NCI-H446 treated with DMSO at 0.1 percent for 48 hours (cell line): Measurements from ENCODE around the gene ASAP2.

Source experiments
- DNase-seq: peaks from one replicate; lab custom pipeline; 2025; lab: John Stamatoyannopoulos, UW

The ASAP2 gene

GRCh38 chr2:9347411-9347881 lies 140.8 kb downstream of the ASAP2 start:
- no peak for DNase-seq

DNA sequence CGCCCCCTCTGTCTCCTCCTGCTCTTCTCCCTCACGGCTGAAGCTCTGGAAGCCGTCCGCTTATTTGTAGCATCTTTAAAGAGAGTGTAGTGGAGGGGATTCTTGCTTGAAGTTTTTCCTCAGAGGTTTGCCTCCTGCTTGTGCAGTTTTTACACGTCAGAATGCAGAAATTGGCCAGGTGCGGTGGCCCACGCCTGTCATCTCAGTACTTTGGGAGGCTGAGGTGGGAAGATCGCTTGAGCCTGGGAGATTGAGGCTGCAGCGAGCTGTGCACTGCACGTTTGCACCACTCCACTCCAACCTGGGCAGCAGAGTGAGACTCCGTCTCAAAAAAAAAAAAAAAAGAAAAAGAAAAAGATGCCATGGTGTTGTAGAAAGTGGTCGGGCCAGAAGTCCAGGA lies 147.7 kb downstream of the ASAP2 start:
- no peak for DNase-seq

- no peak for DNase-seq
Measured at GRCh38 chr2:9355270-9355669, 148.7 kb downstream of the ASAP2 start.

- DNase-seq: no peak
Measured at GRCh38 chr2:9355716-9356115, 149.1 kb downstream of the ASAP2 start.

- DNase-seq: no peak
Measured at GRCh38 chr2:9356261-9356660, 149.6 kb downstream of the ASAP2 start.

GRCh38 chr2:9358846-9359245 lies 152.2 kb downstream of the ASAP2 start:
- DNase-seq: no peak

DNA sequence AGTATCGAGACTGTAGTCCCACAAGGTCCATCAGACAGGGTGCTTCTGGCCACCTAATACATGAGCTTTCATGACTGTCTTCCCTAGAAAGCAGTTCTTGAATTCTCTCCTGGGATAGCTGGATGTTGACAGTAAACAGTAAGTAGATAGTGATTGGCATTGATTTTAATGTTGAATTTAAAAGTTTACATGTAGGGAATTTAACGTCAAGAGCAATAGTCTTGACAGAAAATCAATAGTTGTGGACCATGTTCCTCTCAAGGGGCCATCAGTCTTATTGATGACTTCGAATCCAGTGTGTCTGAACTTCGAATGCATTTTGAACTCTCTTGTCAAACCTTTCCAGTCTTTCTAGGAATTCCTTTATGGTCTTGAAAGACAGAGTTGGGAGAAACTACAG lies 152.9 kb downstream of the ASAP2 start:
- no peak for DNase-seq

DNA sequence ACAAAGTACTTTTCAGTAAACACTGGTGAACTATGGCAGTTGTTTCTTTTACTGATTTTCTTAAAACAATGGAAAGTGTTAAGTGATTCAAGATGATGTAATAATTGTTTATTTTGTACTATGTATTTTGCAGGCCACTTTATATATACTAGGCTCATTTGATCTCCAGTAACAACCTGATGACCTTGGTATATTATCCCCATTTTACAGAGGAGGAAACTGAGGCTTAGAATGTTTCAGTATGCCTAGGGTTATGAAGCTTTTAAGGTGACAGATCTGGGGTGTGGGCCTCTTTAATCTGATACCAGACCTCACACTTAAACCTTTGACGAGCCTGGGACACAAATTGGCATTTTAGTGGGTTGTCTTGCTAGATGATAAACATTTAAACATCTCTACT lies 153.5 kb downstream of the ASAP2 start:
- no peak for DNase-seq

DNA sequence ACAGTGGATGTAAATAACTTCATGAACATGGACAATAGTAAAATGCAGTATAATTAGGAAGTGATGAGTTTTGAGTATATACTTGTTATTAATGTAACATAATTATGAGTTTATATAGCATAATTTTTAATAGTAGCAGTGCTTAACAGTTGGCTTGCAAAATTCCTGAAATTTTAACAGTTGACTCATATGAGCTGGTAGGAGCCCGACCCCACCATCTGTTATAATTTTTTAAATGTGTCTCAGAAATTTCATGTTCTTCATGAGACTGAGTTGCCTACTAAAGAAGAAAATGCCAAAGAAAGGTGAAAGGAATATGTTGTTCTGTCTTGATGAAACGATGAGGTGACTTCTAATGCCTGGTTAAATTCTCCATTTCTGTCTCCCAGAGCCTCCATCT lies 154.1 kb downstream of the ASAP2 start:
- DNase-seq: no peak

DNA sequence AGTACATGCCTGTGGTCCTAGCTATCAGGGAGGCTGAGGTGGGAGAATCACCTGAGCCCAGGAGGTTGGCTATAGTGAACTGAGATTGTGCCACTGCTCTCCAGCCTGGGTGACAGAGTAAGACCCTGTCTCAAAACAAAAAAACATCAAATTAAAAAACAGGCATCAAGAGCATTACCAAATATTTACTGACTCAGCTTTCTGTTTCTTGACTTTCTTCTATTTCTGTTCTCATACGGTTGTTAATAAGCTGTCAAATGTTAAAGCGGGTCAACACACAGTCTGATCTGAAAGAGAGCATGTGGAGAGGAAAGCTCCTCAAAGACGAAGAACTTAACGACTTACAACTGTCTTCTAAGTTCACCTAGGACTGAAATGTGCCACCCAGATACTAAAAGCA lies 157.8 kb downstream of the ASAP2 start:
- DNase-seq: no peak

DNA sequence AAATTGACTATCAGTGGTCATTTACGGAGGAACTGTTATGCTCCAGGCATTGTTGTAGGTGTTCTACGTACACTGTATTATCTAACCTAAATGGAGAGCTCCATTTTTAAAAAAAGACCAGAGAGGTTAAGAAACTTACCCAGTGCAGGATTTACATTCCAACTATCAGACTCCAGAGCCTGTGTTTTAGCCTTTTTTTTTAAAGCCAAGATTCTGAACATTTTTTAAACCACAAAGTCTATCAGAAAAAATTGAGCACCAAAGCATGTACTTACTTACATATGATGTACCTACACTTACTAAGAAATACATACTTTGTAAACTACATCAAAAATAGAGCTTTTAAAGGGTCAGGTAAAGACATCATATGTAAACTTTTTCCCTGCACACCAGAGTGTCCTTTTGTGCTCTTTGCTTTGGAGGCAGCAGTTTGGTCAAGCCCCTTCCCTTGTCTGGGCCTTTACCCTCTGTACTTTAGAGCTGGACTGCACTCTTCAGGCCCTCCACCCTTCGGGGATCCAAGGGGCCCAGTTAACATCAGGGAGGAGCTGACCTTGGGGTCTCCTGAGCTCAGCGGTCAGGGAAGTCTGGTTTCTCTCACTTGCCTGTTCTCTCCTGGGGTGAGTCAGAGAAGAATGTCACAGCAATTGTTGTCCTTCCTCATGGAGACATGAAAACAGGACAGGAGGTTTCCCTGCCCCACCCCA lies 158.3 kb downstream of the ASAP2 start:
- no peak for DNase-seq

DNA sequence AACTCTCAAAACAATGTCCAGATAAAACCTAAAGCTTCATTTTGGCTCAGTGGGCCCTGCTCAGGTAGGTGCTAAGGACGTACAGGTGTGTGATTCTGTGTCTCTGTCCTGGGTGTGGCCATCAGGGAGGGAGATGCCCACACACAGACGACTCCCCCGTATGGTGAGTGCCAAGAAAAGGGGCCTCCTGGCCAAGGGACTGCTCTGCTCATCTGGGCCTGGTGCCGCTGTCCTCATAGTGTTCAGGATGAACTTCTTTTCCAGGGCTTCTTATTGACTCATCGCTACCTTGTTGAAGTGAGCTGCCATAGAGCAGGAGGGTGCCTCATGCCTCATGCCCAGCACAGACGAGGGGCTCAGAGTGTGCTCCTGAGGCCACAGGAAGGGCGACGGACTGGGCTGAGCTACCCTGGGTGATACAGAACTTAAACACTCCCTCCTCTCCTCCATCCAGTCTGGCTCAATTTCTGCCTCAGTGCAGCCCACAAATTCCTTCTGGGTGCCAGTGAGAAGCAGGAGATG lies 158.9 kb downstream of the ASAP2 start:
- no peak for DNase-seq

DNA sequence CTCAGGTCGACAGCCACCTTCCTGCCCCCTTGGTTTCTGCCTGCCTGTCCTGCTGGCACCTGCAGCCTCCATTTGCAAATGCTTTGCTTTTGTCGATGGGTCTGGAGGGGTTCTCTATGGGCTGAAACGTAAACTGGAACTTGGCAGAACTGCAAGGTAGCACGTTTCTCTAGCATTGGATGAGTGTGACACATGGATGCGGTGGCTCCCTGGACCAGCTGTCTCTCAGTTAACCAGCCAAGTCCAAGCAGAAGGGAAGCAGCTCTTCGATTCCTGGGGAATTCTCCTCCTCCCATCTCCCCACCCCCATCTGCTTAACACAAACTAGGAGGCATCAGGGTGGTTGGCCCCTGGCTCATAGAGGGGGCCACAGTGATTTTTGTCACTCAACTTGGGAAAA lies 159.4 kb downstream of the ASAP2 start:
- peak; percentile 56 for DNase-seq

- no peak for DNase-seq
Measured at GRCh38 chr2:9370746-9371145, 164.1 kb downstream of the ASAP2 start.

DNA sequence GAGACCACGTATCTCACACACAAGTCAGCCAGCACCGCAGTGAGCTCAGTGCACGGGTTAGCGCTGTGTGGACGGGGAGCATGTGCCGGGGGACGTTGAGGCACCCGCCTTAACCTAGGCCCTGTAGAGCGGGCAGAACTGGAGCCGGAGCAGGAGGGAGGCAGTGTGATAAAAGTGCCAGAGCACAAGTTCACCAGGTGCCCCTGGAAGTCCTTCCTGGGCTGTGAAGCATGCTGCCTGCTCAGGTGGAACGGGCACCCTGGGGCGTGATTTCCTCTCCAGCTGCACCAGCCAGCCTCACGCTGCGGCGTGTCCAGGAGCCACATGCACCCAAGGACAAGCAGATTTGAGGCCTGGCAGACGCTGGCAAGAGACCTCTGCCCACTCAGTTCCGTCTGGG lies 166.4 kb downstream of the ASAP2 start:
- DNase-seq: no peak

DNA sequence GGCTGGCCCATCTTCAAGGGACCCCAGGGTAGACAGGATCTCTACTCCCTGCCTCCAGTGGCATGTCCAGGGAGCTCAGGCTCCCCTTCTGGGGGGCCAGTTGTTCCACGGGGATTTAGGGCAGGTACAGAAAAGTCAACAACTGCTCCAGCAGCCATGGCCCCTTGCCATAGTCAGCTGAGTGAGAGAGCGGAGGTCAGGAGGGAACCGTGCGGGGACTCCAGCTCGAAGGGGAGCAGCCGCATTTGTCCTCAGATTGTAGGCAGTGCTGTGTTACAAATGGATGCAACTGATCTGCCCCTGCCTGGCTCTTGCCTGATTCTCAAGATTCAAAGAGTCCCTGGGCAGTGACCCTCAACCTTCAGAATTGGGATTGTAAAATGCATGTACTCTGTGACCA lies 166.9 kb downstream of the ASAP2 start:
- no peak for DNase-seq

DNA sequence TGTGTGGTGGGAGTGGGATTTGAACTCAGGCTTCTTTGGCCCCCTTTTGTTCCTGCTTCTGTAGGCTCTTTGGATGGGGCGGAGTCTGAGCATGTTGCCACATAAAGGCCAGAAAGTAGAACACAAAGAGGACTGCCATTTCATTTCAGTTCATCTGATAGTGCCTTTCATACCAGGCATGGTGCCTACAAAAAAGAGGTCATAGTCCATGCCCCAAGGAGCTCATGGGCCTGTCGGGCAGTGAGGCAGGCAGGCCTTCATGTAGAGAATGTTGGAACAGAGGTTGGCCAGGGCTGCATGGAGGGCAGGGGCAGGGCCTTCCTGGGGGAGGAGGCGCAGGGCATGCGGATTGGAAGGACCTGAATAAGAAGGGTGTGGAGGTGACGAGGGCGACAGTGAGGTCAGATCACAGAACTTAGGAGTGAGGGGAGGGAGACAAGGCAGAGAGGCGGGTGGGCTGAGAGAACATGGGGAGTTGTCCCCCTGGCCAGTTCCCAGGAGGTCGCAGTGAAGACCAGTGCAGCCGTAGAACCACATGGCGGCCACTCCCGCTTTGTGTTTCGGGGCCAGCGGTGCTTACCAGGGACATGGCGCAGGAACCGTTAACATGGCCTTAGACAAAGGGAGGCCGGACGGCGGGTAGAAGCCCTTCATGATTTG lies 167.6 kb downstream of the ASAP2 start:
- DNase-seq: no peak

GRCh38 chr2:9375857-9376428 lies 169.3 kb downstream of the ASAP2 start:
- DNase-seq: no peak

DNA sequence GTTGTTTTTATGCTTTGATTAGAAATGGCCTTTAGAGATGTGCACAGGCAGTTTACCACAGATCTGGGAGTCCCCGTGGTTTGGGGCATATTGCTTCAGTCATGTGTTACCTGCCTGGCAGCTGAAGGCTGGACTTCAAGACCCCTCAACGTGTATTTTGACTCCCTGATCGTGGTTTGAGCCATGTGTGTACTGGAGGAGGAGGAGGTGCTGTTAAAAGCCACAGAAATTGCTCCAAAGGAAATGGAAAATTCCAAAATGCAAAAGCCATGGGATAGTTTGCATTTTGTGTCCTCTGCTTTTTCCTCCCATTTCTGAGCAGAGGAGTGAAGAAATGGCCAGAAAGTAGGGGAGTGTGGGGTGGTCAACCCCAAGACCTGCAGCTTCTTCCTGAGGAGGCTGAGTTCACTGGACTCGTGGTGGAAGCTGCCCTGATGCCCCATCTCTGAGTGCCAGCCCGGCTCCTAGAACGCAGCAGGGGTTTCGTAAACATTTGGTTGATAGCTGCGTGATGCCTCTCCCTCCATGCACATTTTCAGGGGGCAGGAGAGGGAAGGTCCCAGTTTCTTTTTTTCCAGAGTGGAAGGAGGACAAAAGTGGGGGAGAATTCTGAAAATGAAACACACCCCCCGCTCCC lies 171.0 kb downstream of the ASAP2 start:
- no peak for DNase-seq

DNA sequence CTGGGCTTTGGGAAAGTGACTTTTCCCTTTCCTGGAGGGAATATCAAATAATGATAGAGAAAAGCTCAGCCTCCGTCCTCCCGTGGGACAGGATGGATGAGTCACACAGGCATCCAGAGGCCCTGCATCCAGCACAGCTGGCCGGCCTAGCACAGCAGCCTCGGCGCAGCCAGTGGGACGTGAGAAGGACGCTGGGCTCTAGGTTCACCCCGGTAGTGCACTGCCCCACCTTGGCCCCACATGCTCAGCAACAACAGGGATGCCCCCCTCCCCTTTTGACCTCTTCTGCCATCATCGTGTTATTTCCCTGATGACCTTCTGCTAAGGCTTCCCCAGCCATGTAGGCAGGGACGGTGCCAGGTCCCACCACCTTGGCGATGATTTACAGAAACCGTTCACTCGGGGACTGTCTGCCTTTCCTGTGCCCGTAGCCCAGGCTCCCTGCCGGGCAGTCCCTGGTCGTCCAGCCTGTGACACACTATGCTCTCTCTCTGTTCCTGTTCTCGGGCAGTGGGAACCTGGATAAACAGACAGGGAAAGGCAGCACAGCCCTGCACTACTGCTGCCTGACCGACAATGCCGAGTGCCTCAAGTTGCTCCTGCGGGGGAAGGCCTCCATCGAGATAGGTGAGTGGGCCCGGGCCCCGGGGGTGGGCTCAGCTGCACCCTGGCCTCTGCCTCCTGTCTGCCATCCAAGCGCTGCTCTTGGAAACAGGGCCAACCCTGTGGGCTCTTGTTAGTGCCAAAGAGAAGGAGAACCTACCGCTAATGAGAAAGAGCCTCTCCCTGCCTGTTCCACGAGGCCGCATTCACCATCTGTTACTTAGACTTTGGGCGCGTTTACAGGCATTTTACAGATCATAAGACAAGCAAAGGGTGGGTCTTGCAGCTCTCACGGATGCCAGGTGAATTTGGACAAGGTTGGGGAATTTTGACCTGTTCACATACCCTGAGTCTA lies 172.1 kb downstream of the ASAP2 start:
- peak; percentile 86 for DNase-seq

DNA sequence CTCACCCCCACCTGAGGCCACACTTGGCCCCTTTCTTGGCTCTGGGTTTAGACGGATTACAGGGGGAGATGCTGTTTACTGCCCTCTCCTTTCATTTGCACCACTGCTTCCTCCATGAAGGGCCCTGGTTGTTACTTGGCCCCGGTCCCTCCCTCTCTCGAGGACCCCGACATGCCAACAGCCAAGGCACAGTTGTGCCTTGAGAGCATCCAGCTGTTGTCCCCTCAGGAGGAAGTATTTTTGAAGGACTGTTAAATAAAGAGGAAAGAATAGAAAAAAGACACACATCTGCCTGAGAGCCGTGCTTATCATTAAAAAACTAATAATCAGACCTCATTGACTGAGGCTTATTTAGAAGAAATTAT lies 172.8 kb downstream of the ASAP2 start:
- peak; percentile 50 for DNase-seq
